Loucy (cell line): ENCODE data around the gene SLC5A8.

Experiments used
- CTCF ChIP-seq: fragments of 200-600 bp; sonication (generic); conservative IDR thresholded peaks from 2 replicates; pipeline ENCODE4 v1.5.1; 2014; ENCODE audit warnings: mild to moderate bottlenecking, antibody characterized with exemption, low read length
- EZH2phosphoT487 ChIP-seq: fragments of 200-600 bp; IDR thresholded peaks from 2 replicates; pipeline ENCODE4 v1.6.1; 2018; ENCODE audit warnings: antibody characterized with exemption, mild to moderate bottlenecking, moderate library complexity, borderline replicate concordance

GRCh38 chr12:101173197-101173749, 36.8 kb downstream of the SLC5A8 start:
- TF ChIP-seq CTCF (no peak), EZH2phosphoT487 (no peak)
